ENCODE data around the gene DACT2.

GRCh38 chr6:168304752-168305015, 14.9 kb downstream of the DACT2 start:
- TF ChIP-seq CTCF (IDR thresholded peaks at IDR 0.05 in 4 of 5, conservative IDR thresholded peaks at IDR 0.05 in 1 of 5), result no peak
- TF ChIP-seq POLR2A (IDR thresholded peaks at IDR 0.05), result no peak

Measured in gastrocnemius medialis (tissue), 4 donors.